COLO668 (cell line): ENCODE results near the gene MANBA.

Experiments
- DNase-seq: peaks from one replicate; lab custom pipeline; 2025; ENCODE audit not compliant: unreplicated experiment; lab: John Stamatoyannopoulos, UW

MANBA gene

GRCh38 chr4:102598762-102599374 is 161.9 kb downstream of the MANBA start:
- no peak for DNase-seq

GRCh38 chr4:102598086-102598761 is 162.5 kb downstream of the MANBA start:
- no peak for DNase-seq

GRCh38 chr4:102596532-102596931 is 164.2 kb downstream of the MANBA start:
- no peak for DNase-seq

- no peak for DNase-seq
These were observed 166.8 kb downstream of the MANBA start for GRCh38 chr4:102594000-102594399.

DNA sequence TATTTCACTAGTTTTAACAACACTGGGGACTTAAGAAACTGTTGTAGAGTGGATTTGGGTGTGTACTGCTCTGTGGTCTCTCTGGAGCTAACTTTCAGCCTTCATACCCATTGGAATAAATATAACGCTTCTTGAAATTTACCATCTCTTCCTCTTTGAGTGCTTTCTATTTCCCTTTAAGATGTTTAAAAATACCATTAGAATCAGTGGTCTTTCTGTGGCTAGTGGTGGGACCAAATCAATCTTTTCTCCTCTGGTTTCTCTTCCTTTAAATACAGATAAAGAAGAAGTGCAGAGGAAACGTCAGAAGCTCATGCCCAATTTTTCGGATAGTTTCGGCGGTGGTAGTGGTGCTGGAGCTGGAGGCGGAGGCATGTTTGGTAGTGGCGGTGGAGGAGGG is 167.6 kb downstream of the MANBA start:
- DNase-seq, result no peak

DNA sequence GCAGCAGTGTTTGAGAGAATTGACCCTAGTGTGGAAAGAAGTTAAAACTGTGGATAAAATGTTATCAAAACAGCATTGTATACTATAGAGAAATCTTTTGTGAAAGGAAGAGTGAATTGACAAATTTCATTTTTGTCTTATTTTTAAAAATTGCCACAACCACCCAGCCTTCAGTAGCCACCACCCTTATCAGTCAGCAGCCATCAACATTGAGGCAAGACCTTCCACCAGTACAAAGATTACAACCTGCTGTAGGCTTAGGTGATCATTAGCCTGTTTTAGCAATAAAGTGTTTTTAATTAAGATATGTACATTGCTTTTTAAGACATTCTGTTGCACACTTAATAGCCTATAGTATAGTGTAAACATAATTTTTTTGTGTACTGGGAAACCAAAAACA is 168.5 kb downstream of the MANBA start:
- DNase-seq, result no peak

DNA sequence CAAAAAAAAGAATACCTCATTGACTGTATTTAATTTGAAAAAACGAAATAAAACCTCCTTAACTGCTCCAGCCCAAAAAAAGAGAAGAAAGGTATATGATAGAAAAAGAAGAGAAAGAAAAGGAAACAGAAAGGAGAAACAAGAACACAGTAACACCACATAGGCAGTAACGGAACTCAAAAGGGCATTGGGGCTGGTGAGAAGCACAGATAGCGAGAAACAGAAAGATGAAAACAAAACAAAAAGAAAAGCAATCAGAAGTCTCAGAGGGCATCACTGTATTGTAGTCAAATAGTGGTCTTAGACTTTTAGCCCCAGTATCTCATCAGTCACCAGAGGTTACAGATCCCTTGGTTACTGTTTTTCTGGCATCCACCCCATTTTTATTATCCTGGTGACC is 171.0 kb downstream of the MANBA start:
- no peak for DNase-seq

GRCh38 chr4:102586644-102587021 is 174.1 kb downstream of the MANBA start:
- no peak for DNase-seq

GRCh38 chr4:102586002-102586643 is 174.6 kb downstream of the MANBA start:
- no peak for DNase-seq

- no peak for DNase-seq
These were observed 175.4 kb downstream of the MANBA start for GRCh38 chr4:102585329-102585728.

DNA sequence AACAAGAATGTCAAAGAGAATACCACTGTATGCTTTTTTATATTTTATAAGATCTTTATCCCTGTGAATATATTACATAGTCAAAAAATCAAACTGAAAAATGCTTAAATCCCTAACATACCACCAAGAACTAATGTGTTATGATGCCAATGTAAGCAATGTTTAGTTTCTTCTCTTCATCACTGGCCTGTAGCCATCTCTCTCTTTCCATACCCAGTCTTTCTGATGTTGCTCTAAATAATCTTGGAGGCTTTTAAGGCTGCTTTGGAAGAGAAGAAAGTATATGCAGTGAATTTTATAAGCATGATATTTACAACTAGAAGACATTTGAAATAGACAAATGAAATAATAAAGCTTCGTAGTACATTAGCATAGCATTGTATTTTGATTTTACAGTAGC is 176.7 kb downstream of the MANBA start:
- DNase-seq, result no peak
